Left renal pelvis (tissue), 4 donors: ENCODE data around the gene EVC. TPM values are rescaled to one million over a fixed set of nuclear protein-coding genes. Genes with fewer than 3 reads are reported as not detected.

Experiments
- DNase-seq, 4 donors: peaks; one replicate each; pipeline ENCODE4 v3.0.0-alpha.2; 2013; ENCODE audit warnings: low read depth in 4 of 4, low spot score in 3 of 4
- polyA plus RNA-seq, 4 donors: library from polyadenylated mRNA; unstranded; fragments of 120-200 nt; gene quantifications; one replicate each; pipeline ENCODE4 v1.2.1, GENCODE V29; 2013; ENCODE audit not compliant: insufficient read length in 4 of 4

EVC gene
- 10 to 100 TPM; 29.2 to 47.9 (median 39.8) TPM for polyA plus RNA-seq

GRCh38 chr4:5710961-5711478 lies at the start of gene EVC:
TSS of gene EVC (plus strand) at chr4:5711201. CDS start at chr4:5711381, 180 bp downstream.
- peak in 2 of 4 donors; percentile 60 to 69 for DNase-seq

- no peak for DNase-seq
Measured at GRCh38 chr4:5661237-5661636, 49.8 kb upstream of the EVC start.

DNA sequence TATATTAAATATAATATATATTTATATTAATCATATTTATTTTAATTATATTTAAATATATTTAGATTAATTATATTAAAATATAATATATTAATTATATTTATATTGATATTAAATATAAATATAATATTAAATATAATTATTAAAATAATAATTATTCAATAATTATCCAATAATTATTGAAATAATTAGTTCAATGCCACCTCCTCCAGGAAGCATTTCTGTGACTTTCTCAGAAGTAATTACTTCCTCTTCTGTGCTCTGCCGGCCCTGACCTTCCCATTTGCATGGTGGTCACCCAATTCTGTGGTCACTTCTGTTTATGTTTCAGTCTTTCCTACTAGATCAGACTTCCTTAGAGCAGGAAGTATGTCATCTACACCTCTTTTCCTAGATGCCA lies 48.4 kb upstream of the EVC start:
- DNase-seq, result no peak

DNA sequence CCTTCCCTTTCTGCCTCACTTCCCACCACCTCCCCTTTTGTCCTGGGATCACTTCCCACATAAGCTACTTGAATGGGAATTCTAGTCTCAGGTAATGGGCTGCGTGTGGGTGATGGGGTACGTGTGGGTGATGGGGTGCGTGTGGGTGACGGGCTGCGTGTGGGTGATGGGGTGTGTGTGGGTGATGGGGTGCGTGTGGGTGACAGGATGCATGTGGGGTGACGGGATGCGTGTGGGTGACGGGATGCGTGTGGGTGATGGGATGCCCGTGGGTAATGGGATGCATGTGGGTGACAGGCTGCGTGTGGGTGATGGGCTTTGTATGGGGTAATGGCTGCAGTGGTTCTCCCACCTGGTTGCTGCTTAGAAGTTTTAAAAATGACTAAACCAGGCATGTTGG lies 46.2 kb upstream of the EVC start:
- no peak for DNase-seq

DNA sequence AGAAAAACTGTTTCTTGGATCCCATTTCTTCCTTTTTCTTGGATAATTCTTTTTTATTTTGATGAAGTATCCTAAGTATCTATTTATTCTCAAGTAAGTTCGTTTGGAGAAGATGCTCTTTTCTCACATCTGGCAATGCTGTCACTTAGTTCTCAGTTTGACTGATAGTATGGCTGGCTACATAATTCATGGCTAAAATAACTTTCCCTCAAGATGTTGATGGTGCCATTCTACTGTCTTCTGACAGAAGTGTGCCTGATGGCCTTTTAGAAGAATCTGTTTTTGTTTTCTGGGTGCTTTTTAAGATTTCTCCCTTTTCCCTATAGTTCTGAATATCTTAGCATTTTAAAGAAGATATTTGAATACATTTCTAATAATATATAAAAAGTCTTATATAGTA lies 44.3 kb upstream of the EVC start:
- no peak for DNase-seq

DNA sequence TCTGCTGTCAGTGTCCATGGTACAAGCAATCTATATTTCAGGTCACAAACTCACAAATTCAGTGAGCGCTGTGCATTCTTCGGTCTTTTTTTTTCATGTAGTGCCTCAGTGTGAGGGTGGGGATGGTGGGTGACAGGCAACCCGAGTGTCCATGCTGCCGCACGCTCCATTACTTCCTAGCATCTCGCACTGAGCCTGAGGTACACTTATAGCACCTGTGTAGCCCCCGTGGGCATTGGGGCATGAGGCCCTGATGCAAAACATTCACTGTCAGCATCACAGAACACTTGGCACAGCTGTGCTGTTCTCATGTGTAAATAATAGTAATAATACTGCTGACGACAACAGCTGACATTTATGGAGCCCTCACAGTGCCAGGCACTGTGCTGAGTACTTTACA lies 34.2 kb upstream of the EVC start:
- no peak for DNase-seq

DNA sequence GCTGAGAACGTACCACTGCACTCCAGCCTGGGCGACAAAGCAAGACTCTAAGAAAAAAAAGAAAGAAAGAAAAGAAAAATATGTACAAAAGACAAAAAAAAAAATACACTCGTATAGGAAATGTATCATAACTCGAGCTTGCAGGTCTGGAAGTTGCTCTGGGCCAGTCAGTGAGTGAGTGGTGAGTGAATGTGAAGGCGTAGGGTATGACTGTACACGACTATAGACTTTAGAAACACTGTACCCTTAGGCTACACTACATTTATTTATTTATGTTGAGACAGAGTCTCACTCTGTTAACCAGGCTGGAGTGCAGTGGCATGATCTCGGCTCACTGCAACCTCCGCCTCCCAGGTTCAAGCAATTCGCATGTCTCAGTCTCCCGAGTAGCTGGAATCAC lies 32.0 kb upstream of the EVC start:
- DNase-seq, result no peak

DNA sequence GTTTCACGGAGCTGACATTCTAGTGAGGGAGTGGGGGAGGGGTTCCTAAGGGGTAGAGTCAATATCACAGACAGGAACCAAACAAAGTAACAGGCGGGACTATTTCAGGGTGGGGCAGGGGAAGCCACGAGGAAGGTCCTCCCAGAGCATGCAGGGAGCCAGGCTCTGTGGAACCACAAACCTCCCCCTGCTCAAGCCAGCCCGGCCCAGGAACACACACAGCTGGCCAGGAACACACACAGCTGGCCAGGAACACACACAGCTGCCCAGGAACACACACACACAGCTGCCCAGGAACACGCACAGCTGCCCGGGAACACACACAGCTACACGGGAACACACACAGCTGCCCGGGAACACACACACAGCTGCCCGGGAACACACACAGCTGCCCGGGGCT lies 27.4 kb upstream of the EVC start:
- DNase-seq, result no peak

DNA sequence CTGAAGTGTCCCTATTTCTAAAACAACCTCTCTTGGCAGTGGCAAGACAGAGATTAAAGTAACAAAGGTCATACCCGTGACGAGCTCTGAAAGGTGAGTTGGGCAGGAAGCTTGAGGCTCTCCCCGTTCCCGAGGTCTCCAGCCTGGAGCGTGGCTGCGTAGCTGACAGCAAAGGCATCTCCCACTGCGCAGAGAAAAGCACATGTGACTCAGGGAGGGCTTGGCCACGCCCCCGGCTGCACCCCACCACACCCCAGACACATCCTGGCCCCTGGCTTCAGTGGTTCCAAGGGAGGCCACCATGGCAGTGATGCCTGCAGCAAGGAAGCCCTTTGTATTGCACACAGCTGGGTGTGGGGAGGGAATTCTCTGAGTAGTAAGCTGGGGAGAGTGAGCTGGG lies 25.7 kb upstream of the EVC start:
- DNase-seq, result no peak

DNA sequence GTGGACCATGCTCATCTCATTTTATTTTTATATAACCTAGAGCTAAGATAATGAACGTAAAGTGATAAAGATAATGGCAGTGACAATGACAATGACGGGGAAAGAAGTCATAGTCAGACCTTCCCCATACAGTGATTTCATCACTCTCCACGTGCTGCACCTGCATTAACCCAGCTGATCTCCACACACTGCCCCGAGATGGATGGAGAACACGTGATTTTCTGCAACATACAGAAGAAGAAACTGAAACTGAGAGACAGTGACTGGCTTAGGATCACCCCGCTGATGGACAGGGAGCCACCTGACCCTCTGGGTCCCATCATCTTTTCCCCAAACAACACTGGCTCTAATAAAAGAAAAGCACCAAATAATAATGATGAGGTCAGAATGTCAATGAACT lies 24.7 kb upstream of the EVC start:
- no peak for DNase-seq

GRCh38 chr4:5689065-5689464 lies 21.9 kb upstream of the EVC start:
- no peak for DNase-seq

- no peak for DNase-seq
Measured at GRCh38 chr4:5691491-5692132, 19.4 kb upstream of the EVC start.

DNA sequence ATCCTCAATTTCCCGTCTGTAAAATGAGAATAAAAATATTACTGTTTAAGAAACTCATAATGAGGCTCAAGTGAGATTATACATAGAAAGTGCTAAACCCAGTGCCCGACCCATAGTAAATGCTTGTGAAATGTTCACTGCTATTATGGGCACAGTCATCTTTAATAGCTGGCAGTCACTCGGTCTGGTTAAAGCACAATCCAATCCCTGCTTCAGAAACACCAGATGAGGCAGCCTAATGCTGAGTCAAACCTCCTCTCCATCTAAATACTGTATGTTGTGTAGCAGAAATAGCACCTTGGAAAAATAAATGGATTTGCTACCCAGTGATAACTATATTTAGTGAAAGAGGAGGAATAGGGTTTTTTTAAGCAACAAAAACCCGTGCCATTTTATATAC lies 17.1 kb upstream of the EVC start:
- no peak for DNase-seq

- no peak for DNase-seq
Measured at GRCh38 chr4:5696341-5696740, 14.7 kb upstream of the EVC start.

- no peak for DNase-seq
Measured at GRCh38 chr4:5700459-5700858, 10.5 kb upstream of the EVC start.

- DNase-seq, result no peak
Measured at GRCh38 chr4:5701971-5702370, 9.0 kb upstream of the EVC start.

GRCh38 chr4:5703831-5704230 lies 7.2 kb upstream of the EVC start:
- no peak for DNase-seq

DNA sequence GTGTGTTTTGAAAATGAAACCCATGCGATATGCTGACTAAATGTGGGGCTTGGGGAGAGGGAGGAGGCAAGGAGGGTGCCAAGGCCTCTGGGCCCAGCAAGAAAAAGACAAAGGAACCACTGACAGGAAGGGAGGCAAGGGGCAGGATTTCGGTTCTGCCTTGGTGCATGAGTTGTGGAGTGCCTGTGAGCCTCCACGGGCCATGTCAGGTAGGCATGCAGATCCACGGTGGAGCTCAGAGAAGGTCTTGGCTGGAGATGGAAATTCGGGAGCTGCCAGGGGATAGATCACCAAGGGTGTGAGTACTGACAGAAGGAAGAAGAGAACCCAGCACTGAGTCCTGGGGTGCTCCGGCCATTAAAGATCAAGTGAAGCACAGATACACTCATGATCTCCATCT lies 6.7 kb upstream of the EVC start:
- DNase-seq, result no peak

DNA sequence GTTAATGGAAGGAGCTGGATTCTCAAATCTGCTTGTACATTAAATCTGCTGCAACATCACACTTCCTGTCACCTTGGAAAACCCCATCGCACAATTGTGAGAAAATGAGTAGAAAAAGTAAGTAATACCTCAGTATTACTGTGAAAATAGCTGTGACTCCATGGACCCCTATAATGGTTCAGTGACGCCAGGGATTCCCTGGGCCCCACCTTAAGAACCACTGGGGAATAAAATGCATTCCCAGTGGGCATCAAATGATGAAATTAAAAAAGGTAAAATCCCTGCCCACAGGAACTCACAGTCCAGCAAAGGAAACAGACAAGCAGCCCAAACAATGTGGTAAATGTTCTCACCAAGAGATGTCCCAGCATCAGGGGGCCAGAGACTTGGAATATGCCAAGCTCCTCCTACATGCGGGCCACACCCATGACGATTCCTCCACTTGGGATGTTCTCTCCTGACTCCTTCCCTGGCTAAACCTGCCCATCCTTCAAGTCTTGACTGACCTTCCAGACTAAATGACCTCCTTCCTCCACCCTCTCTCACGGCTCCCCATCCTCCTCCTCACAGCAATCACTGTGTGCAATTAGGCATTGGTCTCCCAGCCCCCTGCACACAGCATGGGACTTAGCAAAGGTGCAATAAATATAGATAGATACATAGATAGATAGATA lies 5.2 kb upstream of the EVC start:
- DNase-seq, result no peak

DNA sequence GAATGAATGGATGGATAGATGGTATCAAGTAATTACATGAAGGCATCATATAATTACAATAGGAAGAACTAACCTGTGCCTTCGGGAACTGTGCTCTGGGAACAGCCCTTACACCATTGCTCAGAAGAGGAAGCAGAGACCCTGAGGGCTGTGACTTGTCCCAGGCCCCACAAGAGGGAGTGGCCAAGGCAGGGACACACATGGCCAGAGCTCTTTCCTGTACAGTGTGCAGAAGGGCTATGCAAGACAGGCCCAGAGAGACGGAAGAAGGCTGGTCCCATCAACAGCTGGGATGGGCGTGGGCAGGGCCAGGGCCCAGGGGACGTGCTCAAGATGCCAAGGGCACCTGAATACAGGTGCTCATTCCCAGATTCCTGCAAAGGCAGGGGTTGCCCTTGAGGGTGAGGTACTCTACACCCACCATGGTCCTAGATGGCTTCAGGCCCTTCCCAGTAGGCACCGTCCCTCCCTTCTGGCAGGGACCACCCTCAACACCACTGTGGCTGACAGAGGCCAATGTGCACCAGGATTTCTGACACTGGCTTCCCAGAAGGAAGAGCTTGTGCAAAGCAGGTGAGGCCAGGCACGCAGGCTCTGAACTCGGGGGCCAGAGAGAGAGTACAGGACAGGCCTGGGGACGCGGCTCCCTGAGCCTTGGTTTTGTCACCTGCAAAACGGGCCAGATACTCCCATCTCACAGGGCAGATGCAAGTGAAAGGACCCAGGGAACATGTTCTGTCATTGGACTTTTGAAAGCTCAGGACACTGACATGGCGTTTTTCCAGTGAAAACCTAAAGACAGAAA lies 4.3 kb upstream of the EVC start:
- DNase-seq, result no peak

DNA sequence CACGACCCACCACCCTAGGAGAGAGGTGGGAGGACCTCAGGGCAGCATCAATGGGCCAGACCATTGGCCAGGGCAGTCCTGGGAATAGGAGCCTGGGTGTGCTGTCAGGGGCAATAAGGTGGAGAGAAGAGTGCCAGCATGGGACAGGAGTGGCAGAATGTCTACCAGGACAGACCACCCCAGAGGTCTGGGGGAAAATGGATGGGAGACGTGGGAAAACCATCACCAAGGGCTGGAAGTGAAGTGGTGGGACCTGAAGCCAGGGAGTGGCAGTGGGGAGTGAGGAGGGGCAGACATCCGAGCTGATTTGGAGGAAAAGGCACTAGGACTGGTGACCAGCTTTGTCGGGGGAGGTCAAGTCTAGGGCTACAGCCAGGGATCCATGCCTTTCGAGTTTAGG lies 3.6 kb upstream of the EVC start:
- DNase-seq, result no peak
